ENCODE measurements around the gene NDUFS2.
"Not testable (repeated sequence)": the region's sequence is repeated elsewhere in the genome, so short reads cannot be mapped to it uniquely, and the experiment has no call there.

NDUFS2 gene

DNA sequence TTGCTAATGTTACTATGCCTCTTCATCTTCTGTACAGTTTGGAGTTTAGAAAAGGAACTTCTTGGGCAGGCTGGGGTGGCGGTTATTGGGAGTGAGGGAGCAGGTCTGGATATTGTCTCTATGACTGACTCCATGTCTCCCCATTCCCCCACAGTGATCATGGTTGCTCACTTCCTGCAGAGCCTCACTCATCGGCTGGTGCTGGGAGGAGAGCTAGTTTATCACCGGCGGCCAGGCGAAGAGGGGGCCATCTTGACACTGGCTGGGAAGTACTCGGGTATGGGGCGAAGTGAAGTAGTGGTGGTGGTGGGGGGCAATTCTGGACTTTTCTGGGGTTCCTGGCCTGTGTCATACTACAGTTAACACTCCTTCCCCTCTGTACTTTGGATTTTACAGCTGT, 25.9 kb downstream of the NDUFS2 start:
- H3K27ac ChIP-seq (ENCODE audit: low read length): no peak overlapping the region
- H3K9me3 ChIP-seq (ENCODE audit: control insufficient read depth, insufficient read depth, low read length): no peaks in the 10 kb centered on the region
- H3K36me3 ChIP-seq (ENCODE audit: control insufficient read depth, insufficient read depth, low read length): peaks cover 8% of the 10 kb centered on the region; the same call in 1 of the 2 replicates
- no CpG with 5 or more reads among the region's 7 CpGs for WGBS (ENCODE audit: insufficient coverage, insufficient read length)
- peaks cover 2% of the 10 kb centered on the region; the same call in 1 of the 2 replicates for H3K4me1 ChIP-seq (ENCODE audit: control insufficient read depth, insufficient read depth, low read length)
- no peak overlapping the region for H3K4me3 ChIP-seq (ENCODE audit: low read length)
- H3K27me3 ChIP-seq (ENCODE audit: control insufficient read depth, insufficient read depth, low read length): no peaks in the 10 kb centered on the region
- DNase-seq (ENCODE audit: low read depth, low spot score): no peak

DNA sequence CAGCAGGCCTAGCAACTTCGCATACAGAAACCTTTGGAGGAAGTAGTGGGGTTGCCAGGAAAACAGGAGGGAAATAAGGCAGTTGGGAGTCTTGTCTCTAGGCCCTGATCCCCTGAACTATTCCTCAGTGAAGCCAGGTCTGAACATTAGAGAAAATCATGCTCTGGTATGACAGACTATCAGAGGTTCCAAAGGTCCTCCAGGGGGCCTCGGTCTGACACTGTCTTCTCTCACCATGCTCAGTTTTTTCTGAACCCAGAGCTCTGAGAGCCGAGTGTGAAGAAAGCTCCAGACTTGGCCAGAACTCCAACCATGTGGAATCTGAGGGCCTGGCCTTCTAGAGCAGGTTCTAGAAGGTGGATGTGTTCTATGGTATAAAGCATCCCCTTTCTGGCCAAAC, 27.7 kb downstream of the NDUFS2 start:
- H3K36me3 ChIP-seq (ENCODE audit: control insufficient read depth, insufficient read depth, low read length): peaks cover 8% of the 10 kb centered on the region; the same call in 1 of the 2 replicates
- DNase-seq (ENCODE audit: low read depth, low spot score): no peak
- no peaks in the 10 kb centered on the region for H3K27me3 ChIP-seq (ENCODE audit: control insufficient read depth, insufficient read depth, low read length)
- no peaks in the 10 kb centered on the region for H3K9me3 ChIP-seq (ENCODE audit: control insufficient read depth, insufficient read depth, low read length)
- H3K4me3 ChIP-seq (ENCODE audit: low read length): no peak overlapping the region
- H3K27ac ChIP-seq (ENCODE audit: low read length): no peak overlapping the region
- peaks cover 2% of the 10 kb centered on the region; the same call in 1 of the 2 replicates for H3K4me1 ChIP-seq (ENCODE audit: control insufficient read depth, insufficient read depth, low read length)
- WGBS (ENCODE audit: insufficient coverage, insufficient read length): no CpG with 5 or more reads among the region's 3 CpGs

DNA sequence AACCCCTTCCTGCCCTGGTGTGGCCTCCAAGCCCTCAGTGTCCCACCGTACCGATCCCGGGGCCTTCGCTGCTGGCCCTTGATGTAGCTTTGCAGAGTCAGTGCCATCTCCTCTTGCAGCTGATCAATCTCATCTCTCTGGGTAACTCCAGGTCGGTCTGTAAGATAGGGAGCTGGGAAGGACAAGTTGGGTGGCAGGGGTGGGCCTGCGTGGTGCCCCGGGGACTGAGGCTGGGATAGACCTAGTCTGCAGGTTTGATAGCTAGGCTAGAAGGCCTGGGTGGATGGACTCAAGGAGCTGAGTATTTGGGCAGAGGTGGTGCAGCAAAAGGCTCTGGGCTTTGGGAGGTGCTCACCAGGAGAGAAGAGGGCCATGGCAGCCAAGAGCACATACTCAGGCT, 28.6 kb downstream of the NDUFS2 start:
- no peak overlapping the region for H3K27ac ChIP-seq (ENCODE audit: low read length)
- H3K4me1 ChIP-seq (ENCODE audit: control insufficient read depth, insufficient read depth, low read length): peaks cover 2% of the 10 kb centered on the region; the same call in 1 of the 2 replicates
- no peaks in the 10 kb centered on the region for H3K9me3 ChIP-seq (ENCODE audit: control insufficient read depth, insufficient read depth, low read length)
- peaks cover 8% of the 10 kb centered on the region; the same call in 1 of the 2 replicates for H3K36me3 ChIP-seq (ENCODE audit: control insufficient read depth, insufficient read depth, low read length)
- no peak overlapping the region for H3K4me3 ChIP-seq (ENCODE audit: low read length)
- WGBS (ENCODE audit: insufficient coverage, insufficient read length): no CpG with 5 or more reads among the region's 7 CpGs
- no peaks in the 10 kb centered on the region for H3K27me3 ChIP-seq (ENCODE audit: control insufficient read depth, insufficient read depth, low read length)
- no peak for DNase-seq (ENCODE audit: low read depth, low spot score)

DNA sequence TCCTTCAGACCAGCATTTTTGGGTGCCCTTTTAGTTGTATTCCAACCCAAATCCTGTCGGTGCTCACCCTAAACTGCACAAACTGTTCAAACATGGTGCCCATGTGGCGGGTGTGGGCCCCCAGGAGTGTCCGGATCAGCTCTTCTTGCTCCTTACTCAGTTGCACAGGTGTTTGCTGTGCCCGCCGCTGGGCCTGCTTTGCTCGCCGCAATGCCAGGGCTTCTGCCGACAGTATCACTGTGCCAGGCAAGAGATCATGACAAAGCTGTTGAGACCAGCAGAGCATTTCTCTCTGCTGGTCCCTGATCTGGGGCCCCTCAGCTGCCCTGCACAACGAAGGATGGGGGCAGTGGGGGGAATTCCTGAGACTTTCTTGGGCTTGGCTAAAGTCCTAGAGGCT, 30.9 kb downstream of the NDUFS2 start:
- WGBS (ENCODE audit: insufficient coverage, insufficient read length): no CpG with 5 or more reads among the region's 9 CpGs
- no peaks in the 10 kb centered on the region for H3K9me3 ChIP-seq (ENCODE audit: control insufficient read depth, insufficient read depth, low read length)
- DNase-seq (ENCODE audit: low read depth, low spot score): no peak
- peaks cover 8% of the 10 kb centered on the region; the same call in 1 of the 2 replicates for H3K36me3 ChIP-seq (ENCODE audit: control insufficient read depth, insufficient read depth, low read length)
- no peak overlapping the region for H3K4me3 ChIP-seq (ENCODE audit: low read length)
- H3K27ac ChIP-seq (ENCODE audit: low read length): no peak overlapping the region
- H3K4me1 ChIP-seq (ENCODE audit: control insufficient read depth, insufficient read depth, low read length): no peaks in the 10 kb centered on the region
- no peaks in the 10 kb centered on the region for H3K27me3 ChIP-seq (ENCODE audit: control insufficient read depth, insufficient read depth, low read length)

DNA sequence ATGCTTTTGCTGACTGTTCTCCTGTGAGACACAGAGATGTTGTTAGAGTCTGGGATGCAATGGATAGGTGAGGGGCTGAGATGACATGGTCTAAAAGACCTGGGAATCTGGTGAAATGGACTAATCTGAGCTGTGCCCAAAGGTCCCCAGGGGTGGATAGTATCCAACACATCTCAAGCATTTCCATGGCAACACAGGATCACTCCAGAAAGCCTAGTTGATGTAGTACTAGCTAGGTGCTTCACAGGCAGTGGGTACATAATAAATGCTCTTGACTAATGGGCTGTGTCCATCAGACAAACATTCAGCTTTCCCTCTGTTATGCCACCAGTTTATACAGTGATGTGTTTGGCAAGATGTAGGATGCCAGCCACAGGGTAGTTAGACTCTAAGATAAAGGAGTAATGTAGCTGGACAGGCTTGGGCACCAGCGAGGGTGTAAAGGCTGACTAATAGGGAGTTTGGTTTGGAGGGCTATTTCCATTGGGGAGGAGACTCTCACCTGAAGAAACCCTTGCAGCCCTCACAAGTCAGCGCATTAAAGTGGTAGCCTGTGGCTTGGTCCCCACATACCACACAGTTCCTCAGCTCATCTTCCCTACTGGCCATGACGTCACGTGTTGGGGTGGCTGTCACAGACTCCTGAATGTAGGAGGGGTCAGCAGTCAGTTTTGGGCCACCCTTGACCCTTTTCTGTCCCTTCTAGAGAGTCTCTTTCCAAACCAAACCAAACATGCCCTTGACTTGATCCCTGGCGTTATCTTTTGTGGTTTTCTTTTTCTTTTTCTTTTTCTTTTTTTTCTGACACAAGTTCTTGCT, 34.0 kb downstream of the NDUFS2 start:
- no peaks in the 10 kb centered on the region for H3K27me3 ChIP-seq (ENCODE audit: control insufficient read depth, insufficient read depth, low read length)
- WGBS (ENCODE audit: insufficient coverage, insufficient read length): no CpG with 5 or more reads among the region's 5 CpGs

DNA sequence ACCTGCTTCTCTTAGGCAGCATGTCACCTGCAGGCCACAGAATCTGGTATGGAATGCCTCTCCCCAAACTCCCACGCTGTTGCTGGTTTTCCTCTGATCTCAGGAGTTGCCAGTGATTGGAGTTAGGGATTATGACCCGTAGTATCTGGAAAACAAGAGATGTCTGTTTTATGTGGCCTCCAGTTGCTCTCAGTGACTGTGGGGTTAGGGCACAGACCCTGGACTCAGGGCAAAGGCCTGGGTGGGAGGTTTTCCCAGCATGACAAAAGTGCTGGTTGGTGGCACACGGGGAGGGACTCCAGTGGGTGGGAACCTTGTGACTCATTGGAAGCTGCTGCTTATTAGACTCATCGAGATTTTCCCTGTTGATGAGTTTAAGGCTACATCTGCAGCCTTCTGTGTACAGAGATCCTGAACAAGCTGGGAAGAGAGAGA, 35.9 kb downstream of the NDUFS2 start, which contains the start of gene NR1I3:
Gene NR1I3 (minus strand): TSS at position 165 of the 435 bp plus-strand sequence. CDS start 1,638 bp downstream, outside the sequence.
- no CpG with 5 or more reads among the region's 4 CpGs for WGBS (ENCODE audit: insufficient coverage, insufficient read length)

More for the DNA sequence above, 34.0 kb downstream of the NDUFS2 start:
- H3K4me3 ChIP-seq (ENCODE audit: low read length): no peak overlapping the region
- no peak overlapping the region for H3K27ac ChIP-seq (ENCODE audit: low read length)
- H3K36me3 ChIP-seq (ENCODE audit: control insufficient read depth, insufficient read depth, low read length): no peaks in the 10 kb centered on the region
- H3K4me1 ChIP-seq (ENCODE audit: control insufficient read depth, insufficient read depth, low read length): no peaks in the 10 kb centered on the region
- no peak for DNase-seq (ENCODE audit: low read depth, low spot score)
- no peaks in the 10 kb centered on the region for H3K9me3 ChIP-seq (ENCODE audit: control insufficient read depth, insufficient read depth, low read length)

DNA sequence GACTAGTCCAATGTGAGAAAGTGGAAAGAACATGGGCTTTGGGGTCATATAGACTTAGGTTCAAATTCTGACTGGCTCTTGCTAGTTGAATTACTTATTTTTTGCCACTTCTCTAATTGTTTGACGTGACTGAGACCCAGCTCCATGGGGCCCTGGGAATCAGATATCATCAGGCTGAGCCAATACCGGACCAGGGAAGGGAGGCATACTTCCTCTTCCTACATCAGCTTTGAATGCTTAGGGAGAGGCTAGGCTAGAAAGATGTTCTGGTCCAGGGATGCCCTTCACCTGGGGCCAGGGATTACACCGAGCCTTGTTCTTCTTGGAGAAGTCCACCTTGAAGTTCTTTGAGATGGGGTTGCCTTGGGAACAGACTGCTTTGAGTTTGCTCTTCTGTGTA, 39.5 kb downstream of the NDUFS2 start:
- Histone ChIP-seq H3K9me3 (ENCODE audit: control insufficient read depth, insufficient read depth, low read length) (no peaks in the 10 kb centered on the region), H3K27ac (ENCODE audit: low read length) (no peak overlapping the region), H3K4me3 (ENCODE audit: low read length) (no peak overlapping the region), H3K27me3 (ENCODE audit: control insufficient read depth, insufficient read depth, low read length) (no peaks in the 10 kb centered on the region), H3K4me1 (ENCODE audit: control insufficient read depth, insufficient read depth, low read length) (no peaks in the 10 kb centered on the region), H3K36me3 (ENCODE audit: control insufficient read depth, insufficient read depth, low read length) (no peaks in the 10 kb centered on the region)
- no peak for DNase-seq (ENCODE audit: low read depth, low spot score)
- WGBS (ENCODE audit: insufficient coverage, insufficient read length): no CpG with 5 or more reads among the region's 3 CpGs

More for the DNA sequence above, 35.9 kb downstream of the NDUFS2 start, which contains the start of gene NR1I3:
- Histone ChIP-seq H3K27me3 (ENCODE audit: control insufficient read depth, insufficient read depth, low read length) (no peaks in the 10 kb centered on the region), H3K36me3 (ENCODE audit: control insufficient read depth, insufficient read depth, low read length) (no peaks in the 10 kb centered on the region), H3K4me1 (ENCODE audit: control insufficient read depth, insufficient read depth, low read length) (no peaks in the 10 kb centered on the region), H3K4me3 (ENCODE audit: low read length) (no peak within 1 kb of the TSS), H3K9me3 (ENCODE audit: control insufficient read depth, insufficient read depth, low read length) (no peaks in the 10 kb centered on the region), H3K27ac (ENCODE audit: low read length) (no peak within 1 kb of the TSS)
- DNase-seq (ENCODE audit: low read depth, low spot score): no peak

DNA sequence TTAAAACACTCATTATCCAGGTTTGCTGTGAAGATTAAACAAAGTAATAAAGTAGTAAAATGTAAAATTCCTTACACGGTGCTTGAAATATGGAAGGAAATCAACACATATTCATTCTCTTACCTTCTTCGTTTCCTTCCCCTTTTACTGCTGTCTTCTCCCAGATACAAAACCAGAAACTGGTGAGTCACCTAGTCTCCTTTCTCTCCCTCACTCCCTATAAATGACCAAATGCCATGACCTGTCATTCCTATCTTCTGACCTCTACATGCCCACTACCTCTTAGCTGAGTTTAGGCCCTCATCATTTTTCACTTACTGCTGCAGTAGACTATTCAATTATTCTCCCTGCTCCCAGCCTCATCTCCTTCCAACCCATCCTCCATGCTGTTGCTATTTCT, 40.1 kb downstream of the NDUFS2 start:
- no peaks in the 10 kb centered on the region for H3K36me3 ChIP-seq (ENCODE audit: control insufficient read depth, insufficient read depth, low read length)
- no peak overlapping the region for H3K4me3 ChIP-seq (ENCODE audit: low read length)
- no peaks in the 10 kb centered on the region for H3K9me3 ChIP-seq (ENCODE audit: control insufficient read depth, insufficient read depth, low read length)
- no peak overlapping the region for H3K27ac ChIP-seq (ENCODE audit: low read length)
- WGBS (ENCODE audit: insufficient coverage, insufficient read length): no CpG with 5 or more reads among the region's 2 CpGs
- no peaks in the 10 kb centered on the region for H3K4me1 ChIP-seq (ENCODE audit: control insufficient read depth, insufficient read depth, low read length)
- H3K27me3 ChIP-seq (ENCODE audit: control insufficient read depth, insufficient read depth, low read length): no peaks in the 10 kb centered on the region
- no peak for DNase-seq (ENCODE audit: low read depth, low spot score)

DNA sequence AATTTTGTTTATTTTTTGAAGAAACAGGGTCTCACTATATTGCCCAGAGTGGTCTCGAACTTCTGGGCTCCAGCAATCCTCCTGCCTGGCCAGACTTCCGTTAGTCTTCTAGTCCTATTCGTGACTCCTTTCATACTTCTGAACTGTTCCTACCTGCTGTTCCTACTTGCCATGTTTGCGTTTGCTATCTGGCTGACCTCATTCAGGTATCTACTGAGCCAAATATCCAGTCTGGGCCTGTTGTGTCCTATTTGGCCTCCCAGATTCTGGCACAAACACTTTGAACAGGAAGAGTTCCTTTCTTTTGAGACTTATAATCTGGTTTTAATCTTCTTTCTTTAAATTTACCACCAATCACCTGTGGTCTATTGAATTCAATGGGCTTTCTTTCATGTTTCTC, 42.7 kb downstream of the NDUFS2 start:
- Histone ChIP-seq H3K27ac (ENCODE audit: low read length) (no peak overlapping the region), H3K9me3 (ENCODE audit: control insufficient read depth, insufficient read depth, low read length) (no peaks in the 10 kb centered on the region), H3K27me3 (ENCODE audit: control insufficient read depth, insufficient read depth, low read length) (no peaks in the 10 kb centered on the region), H3K4me1 (ENCODE audit: control insufficient read depth, insufficient read depth, low read length) (no peaks in the 10 kb centered on the region), H3K4me3 (ENCODE audit: low read length) (no peak overlapping the region), H3K36me3 (ENCODE audit: control insufficient read depth, insufficient read depth, low read length) (no peaks in the 10 kb centered on the region)
- no CpG with 5 or more reads among the region's 4 CpGs for WGBS (ENCODE audit: insufficient coverage, insufficient read length)
- DNase-seq (ENCODE audit: low read depth, low spot score): no peak

DNA sequence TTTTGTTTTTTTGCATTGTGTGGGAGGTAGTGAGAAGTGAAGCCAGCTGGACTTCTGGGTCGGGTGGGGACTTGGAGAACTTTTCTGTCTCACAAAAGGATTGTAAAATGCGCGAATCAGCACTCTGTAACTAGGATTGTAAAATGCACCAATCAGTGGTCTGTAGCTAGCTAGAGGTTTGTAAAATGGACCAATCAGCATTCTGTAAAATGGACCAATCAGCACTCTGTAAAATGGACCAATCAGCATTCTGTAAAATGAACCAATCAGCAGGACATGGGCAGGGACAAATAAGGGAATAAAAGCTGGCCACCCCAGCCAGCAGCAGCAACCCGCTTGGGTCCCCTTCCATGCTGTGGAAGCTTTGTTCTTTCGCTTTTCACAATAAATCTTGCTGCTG, 47.9 kb downstream of the NDUFS2 start:
- H3K4me3 ChIP-seq (ENCODE audit: low read length); H3K9me3 ChIP-seq (ENCODE audit: control insufficient read depth, insufficient read depth, low read length); H3K36me3 ChIP-seq (ENCODE audit: control insufficient read depth, insufficient read depth, low read length); H3K27ac ChIP-seq (ENCODE audit: low read length); H3K4me1 ChIP-seq (ENCODE audit: control insufficient read depth, insufficient read depth, low read length); DNase-seq (ENCODE audit: low read depth, low spot score); H3K27me3 ChIP-seq (ENCODE audit: control insufficient read depth, insufficient read depth, low read length): not testable (repeated sequence)
- WGBS (ENCODE audit: insufficient coverage, insufficient read length): no CpG with 5 or more reads among the region's 5 CpGs

Measured in iPS DF 6.9 (cell line).